HFFc6 (cell line): Measurements from ENCODE around the gene CEP152. TPM values are rescaled to one million over a fixed set of nuclear protein-coding genes. Genes with fewer than 3 reads are reported as not detected.

Experiments used
- DNase-seq: peaks from one replicate; pipeline ENCODE4 v3.0.0-alpha.2; 2018
- H3K27ac Mint-ChIP-seq: 2 replicates; pipeline ENCODE4 v1.8.0; 2020; ENCODE audit warnings: mild to moderate bottlenecking, mixed read lengths
- H3K27me3 Mint-ChIP-seq: 2 replicates; pipeline ENCODE4 v1.8.0; 2021; ENCODE audit warnings: mild to moderate bottlenecking, moderate library complexity, mixed read lengths; ENCODE audit not compliant: insufficient read depth
- H3K36me3 Mint-ChIP-seq: 2 replicates; pipeline ENCODE4 v1.8.0; 2021; ENCODE audit warnings: low read depth, mixed read lengths
- H3K4me1 Mint-ChIP-seq: 2 replicates; pipeline ENCODE4 v1.8.0; 2020; ENCODE audit warnings: low read depth, mixed read lengths
- H3K4me3 Mint-ChIP-seq: 2 replicates; pipeline ENCODE4 v1.8.0; 2020; ENCODE audit warnings: mild to moderate bottlenecking, moderate library complexity, mixed read lengths
- H3K9me3 Mint-ChIP-seq: 2 replicates; pipeline ENCODE4 v1.8.0; 2020; ENCODE audit warnings: mild to moderate bottlenecking, mixed read lengths
- total RNA-seq, 6 experiments: library from RNA; stranded (reverse); fragmentation: NEBNext Ultra II Directional; extraction: Animal tissue kit (Norgen Biotek cat#: 25700); gene quantifications; 2 replicates in 1 of 6; 3 replicates in 5 of 6; pipeline ENCODE4 v1.2.3, GENCODE V29; 2021
- TF ChIP-seq, protein P1 (sequence below): fragments of 200-600 bp; sonication (generic); IDR thresholded peaks from 2 replicates; pipeline ENCODE4 v1.5.0; 2021; ENCODE audit warnings: antibody characterized with exemption, mild to moderate bottlenecking

The CEP152 gene
- total RNA-seq, 6 experiments from 2014 or later, result 3.4 to 7.5 (median 6.5) TPM

DNA sequence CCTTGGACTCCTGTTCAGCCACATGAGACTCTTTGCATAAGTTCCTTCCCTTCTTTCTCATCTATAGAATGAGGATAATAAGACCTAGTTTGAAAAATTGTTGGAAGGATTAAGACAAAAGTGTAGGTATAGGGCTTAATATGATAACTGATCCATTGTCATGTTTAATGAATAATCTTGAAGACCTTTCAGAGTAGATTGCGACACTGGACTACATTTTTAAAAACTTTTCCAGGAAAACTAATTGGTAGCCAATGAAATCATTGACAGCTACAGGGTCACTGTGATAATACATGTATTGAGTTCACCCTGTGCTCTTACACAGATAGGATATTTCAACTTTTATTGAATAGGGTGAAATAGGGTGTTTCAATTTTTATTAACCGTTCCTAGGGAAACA is 86.9 kb downstream of the CEP152 start:
- Mint-ChIP-seq H3K4me3 (no peak overlapping the region), H3K4me1 (peaks cover 53% of the 10 kb centered on the region), H3K27me3 (no peaks in the 10 kb centered on the region), H3K27ac (peak overlapping the region; percentile 94), H3K36me3 (peaks cover 27% of the 10 kb centered on the region), H3K9me3 (0 out of 2 replicates have a peak, but pooled peaks cover 4% of the 10 kb centered on the region)
- TF ChIP-seq, protein P1, sequence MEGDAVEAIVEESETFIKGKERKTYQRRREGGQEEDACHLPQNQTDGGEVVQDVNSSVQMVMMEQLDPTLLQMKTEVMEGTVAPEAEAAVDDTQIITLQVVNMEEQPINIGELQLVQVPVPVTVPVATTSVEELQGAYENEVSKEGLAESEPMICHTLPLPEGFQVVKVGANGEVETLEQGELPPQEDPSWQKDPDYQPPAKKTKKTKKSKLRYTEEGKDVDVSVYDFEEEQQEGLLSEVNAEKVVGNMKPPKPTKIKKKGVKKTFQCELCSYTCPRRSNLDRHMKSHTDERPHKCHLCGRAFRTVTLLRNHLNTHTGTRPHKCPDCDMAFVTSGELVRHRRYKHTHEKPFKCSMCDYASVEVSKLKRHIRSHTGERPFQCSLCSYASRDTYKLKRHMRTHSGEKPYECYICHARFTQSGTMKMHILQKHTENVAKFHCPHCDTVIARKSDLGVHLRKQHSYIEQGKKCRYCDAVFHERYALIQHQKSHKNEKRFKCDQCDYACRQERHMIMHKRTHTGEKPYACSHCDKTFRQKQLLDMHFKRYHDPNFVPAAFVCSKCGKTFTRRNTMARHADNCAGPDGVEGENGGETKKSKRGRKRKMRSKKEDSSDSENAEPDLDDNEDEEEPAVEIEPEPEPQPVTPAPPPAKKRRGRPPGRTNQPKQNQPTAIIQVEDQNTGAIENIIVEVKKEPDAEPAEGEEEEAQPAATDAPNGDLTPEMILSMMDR, result no peak
- no peak for DNase-seq

DNA sequence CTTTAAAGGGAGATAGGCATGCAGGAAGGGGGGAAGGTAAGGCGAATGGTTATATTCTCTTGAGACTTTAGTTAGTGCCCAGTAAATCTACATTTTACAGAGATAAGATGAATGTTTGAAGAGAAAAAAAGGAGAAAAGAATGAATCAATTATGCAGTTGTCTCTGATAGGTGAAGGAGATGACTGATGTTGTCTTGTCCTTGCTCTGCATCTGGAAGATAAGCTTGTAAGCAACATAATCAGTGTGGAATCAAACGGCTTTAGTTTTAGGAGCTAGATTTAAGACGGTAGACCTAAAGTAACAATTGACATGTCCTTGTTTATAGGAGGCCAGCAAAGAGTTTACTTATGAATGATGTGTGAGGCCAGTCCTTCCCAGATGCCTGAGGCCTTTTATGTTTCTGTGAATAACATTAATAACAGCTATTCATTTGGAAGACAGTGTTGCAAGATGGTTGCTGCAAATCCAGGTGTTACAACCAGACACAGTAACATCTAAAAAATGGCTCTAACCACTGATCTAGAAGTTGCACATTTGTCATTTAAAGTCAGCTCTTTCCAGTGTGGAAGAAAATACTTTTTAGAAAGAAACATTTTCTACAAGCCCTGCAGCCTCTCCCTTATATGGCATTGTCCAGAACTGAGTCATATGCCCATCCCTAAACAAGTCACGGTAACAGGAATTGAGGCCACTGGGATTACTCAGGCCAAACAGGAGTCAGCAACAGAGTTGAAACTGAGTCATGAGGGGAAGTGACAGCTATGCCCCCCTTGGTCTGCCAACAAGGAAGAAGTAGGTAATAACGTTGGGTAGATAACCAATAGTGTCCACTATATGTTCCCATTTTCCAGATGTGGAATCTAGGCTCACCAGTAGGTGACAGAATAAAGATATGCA is 87.9 kb downstream of the CEP152 start:
- H3K4me3 Mint-ChIP-seq, result peak overlapping the region; percentile 54
- no peaks in the 10 kb centered on the region for H3K27me3 Mint-ChIP-seq
- H3K9me3 Mint-ChIP-seq, result 0 out of 2 replicates have a peak, but pooled peaks cover 4% of the 10 kb centered on the region
- TF ChIP-seq, protein P1, result peak; percentile 30; the same call in 1 of the 2 replicates
- H3K27ac Mint-ChIP-seq, result peak overlapping the region; percentile 94
- peaks cover 63% of the 10 kb centered on the region for H3K4me1 Mint-ChIP-seq
- peaks cover 23% of the 10 kb centered on the region for H3K36me3 Mint-ChIP-seq
- DNase-seq, result peak; percentile 94

- H3K27ac Mint-ChIP-seq, result peak overlapping the region; percentile 94
- H3K27me3 Mint-ChIP-seq, result no peaks in the 10 kb centered on the region
- H3K9me3 Mint-ChIP-seq, result peaks cover 7% of the 10 kb centered on the region; the same call in 1 of the 2 replicates
- H3K36me3 Mint-ChIP-seq, result peaks cover 18% of the 10 kb centered on the region
- peaks cover 79% of the 10 kb centered on the region for H3K4me1 Mint-ChIP-seq
- DNase-seq, result peak; percentile 58
- TF ChIP-seq, protein P1, result no peak
- H3K4me3 Mint-ChIP-seq, result peak overlapping the region; percentile 39
These were observed 89.6 kb downstream of the CEP152 start for GRCh38 chr15:48721061-48721810.

GRCh38 chr15:48720646-48721045 is 90.2 kb downstream of the CEP152 start:
- Mint-ChIP-seq H3K9me3 (peaks cover 13% of the 10 kb centered on the region), H3K27me3 (no peaks in the 10 kb centered on the region), H3K36me3 (peaks cover 23% of the 10 kb centered on the region), H3K27ac (peak overlapping the region; percentile 94), H3K4me1 (peaks cover 82% of the 10 kb centered on the region), H3K4me3 (peak overlapping the region; percentile 39; the same call in 1 of the 2 replicates)
- TF ChIP-seq, protein P1, result no peak
- no peak for DNase-seq

GRCh38 chr15:48719668-48720067 is 91.2 kb downstream of the CEP152 start:
- H3K4me3 Mint-ChIP-seq, result no peak overlapping the region
- no peak for DNase-seq
- TF ChIP-seq, protein P1, result no peak
- peaks cover 82% of the 10 kb centered on the region for H3K4me1 Mint-ChIP-seq
- H3K27me3 Mint-ChIP-seq, result no peaks in the 10 kb centered on the region
- H3K27ac Mint-ChIP-seq, result peak overlapping the region; percentile 94
- H3K36me3 Mint-ChIP-seq, result peaks cover 23% of the 10 kb centered on the region
- H3K9me3 Mint-ChIP-seq, result peaks cover 17% of the 10 kb centered on the region
